PC-9 (cell line): ENCODE measurements around the gene CTNNBL1. TPM values are rescaled to one million over a fixed set of nuclear protein-coding genes. Genes with fewer than 3 reads are reported as not detected.

ENCODE experiments used
- BruUV-seq: library from RNA; stranded (reverse); fragments of 400-500 nt; replicated peaks from 2 replicates; lab custom pipeline; 2021; lab: Mats Ljungman, UMichigan
- CTCF ChIA-PET: fragments of 300-600 bp; sonication (Branson Sonifier 250); formaldehyde crosslinking; loops from one replicate; lab custom pipeline; 2022; ENCODE audit warnings: antibody characterized with exemption; lab: Charles Lee
- POLR2A ChIA-PET: fragments of 300-600 bp; sonication (Branson Sonifier 250); formaldehyde crosslinking; loops from one replicate; lab custom pipeline; 2022; ENCODE audit warnings: antibody characterized with exemption; ENCODE audit not compliant: unreplicated experiment; lab: Charles Lee
- DNase-seq, 2 experiments: peaks; one replicate each; pipeline versions ENCODE4 v3.0.0 to v3.0.0-alpha.2; 2015 to 2022; ENCODE audit warnings: mixed read lengths in 1 of 2
- H2AFZ ChIP-seq: fragments of 200-600 bp; sonication (generic); 2 replicates; pipeline ENCODE4 v1.8.1; 2017; ENCODE audit warnings: antibody characterized with exemption
- H3F3A ChIP-seq: fragments of 200-600 bp; sonication (generic); 2 replicates; pipeline ENCODE4 v1.8.1; 2017; ENCODE audit warnings: antibody characterized with exemption, mild to moderate bottlenecking, low read depth; ENCODE audit not compliant: insufficient read depth
- H3K27ac ChIP-seq: fragments of 200-600 bp; sonication (generic); 2 replicates; pipeline ENCODE4 v1.6.1; 2016; ENCODE audit warnings: mixed run types
- H3K27me3 ChIP-seq: fragments of 200-600 bp; sonication (generic); 2 replicates; pipeline ENCODE4 v1.6.1; 2016; ENCODE audit warnings: low read depth, mixed run types; ENCODE audit not compliant: insufficient read depth
- H3K36me3 ChIP-seq: fragments of 200-600 bp; sonication (generic); 2 replicates; pipeline ENCODE4 v1.6.1; 2016; ENCODE audit warnings: low read depth, mixed run types
- H3K4me1 ChIP-seq: fragments of 200-600 bp; sonication (generic); replicated peaks from 2 replicates; pipeline ENCODE4 v1.6.1; 2016; ENCODE audit warnings: mixed run types; ENCODE audit not compliant: insufficient read depth
- H3K4me2 ChIP-seq: fragments of 200-600 bp; sonication (generic); 2 replicates; pipeline ENCODE4 v1.6.1; 2017; ENCODE audit warnings: mixed run types
- H3K4me3 ChIP-seq: fragments of 200-600 bp; sonication (generic); 2 replicates; pipeline ENCODE4 v1.6.1; 2016; ENCODE audit warnings: mixed run types
- H3K79me2 ChIP-seq: fragments of 200-600 bp; sonication (generic); 2 replicates; pipeline ENCODE4 v1.6.1; 2017; ENCODE audit warnings: low read depth, mixed run types
- H3K9me2 ChIP-seq: fragments of 200-600 bp; sonication (generic); 2 replicates; pipeline ENCODE4 v1.8.1; 2017; ENCODE audit warnings: mild to moderate bottlenecking; ENCODE audit not compliant: insufficient read depth
- H3K9me3 ChIP-seq: fragments of 200-600 bp; sonication (generic); 2 replicates; pipeline ENCODE4 v1.8.1; 2016; ENCODE audit warnings: low read depth; ENCODE audit not compliant: insufficient read depth
- H4K20me1 ChIP-seq: fragments of 200-600 bp; sonication (generic); 2 replicates; pipeline ENCODE4 v1.8.1; 2017; ENCODE audit not compliant: insufficient read depth
- EZH2 ChIP-seq: fragments of 200-600 bp; sonication (generic); IDR thresholded peaks from 2 replicates; pipeline ENCODE4 v1.8.0; 2017; ENCODE audit warnings: antibody characterized with exemption, low read depth
- intact Hi-C: fragments of 100-400 bp; cut with micrococcal nuclease; formaldehyde crosslinking; loops from one replicate; pipeline ENCODE4 v1.10.0; 2022; ENCODE audit not compliant: unreplicated experiment
- total RNA-seq: library from RNA; stranded (reverse); gene quantifications from 2 replicates; pipeline ENCODE4 v1.2.3, GENCODE V29; 2021
- TF ChIP-seq, protein P1 (sequence below): fragments of 200-600 bp; sonication (generic); conservative IDR thresholded peaks from 2 replicates; pipeline ENCODE4 v1.6.1; 2017; ENCODE audit warnings: mixed run types, antibody characterized with exemption, mild to moderate bottlenecking, moderate library complexity

The CTNNBL1 gene
- total RNA-seq, 1 experiment from 2014 or later = 83.5 TPM

DNA sequence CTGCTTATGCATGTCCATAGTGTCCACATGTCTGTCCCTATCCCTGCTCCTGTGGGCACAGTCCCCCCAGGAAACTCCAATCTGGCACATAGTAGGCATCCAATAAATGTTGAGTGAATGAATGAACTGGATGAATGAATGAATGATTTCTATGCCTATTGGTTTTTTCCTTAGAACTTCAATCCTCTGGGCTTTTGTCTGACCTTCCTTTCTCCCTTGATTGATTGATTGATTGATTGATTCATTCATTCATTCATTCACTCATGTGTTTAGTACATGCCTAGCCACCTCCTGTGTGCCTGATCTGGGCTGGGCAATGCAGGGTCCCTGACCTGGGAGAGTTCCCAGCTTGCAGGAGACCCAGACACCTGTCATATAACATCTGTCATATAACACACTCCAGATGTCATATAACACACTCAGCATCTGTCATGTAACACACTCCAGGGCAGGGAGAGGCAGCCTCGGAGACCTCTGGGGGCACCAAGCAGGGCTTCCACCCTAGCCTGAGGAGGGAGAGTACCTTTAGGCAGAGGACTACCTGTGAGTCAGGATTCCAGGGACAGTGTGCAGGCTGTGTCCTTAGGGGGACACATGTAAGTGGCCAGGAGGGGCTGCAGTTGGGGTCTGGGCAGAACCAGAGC lies 227.0 kb downstream of the CTNNBL1 start:
- no peak for DNase-seq
- no peaks in the 10 kb centered on the region for H3K79me2 ChIP-seq
- intact Hi-C loops = no loop called here
- no peaks in the 10 kb centered on the region for H3K9me3 ChIP-seq
- H3K4me2 ChIP-seq = no peak overlapping the region
- H3F3A ChIP-seq = no peaks in the 10 kb centered on the region
- H3K36me3 ChIP-seq = no peaks in the 10 kb centered on the region
- ChIA-PET POLR2A (interaction anchor here (0.6 kb wide), 1 partner anchor 322 kb away, joined by 7 read pairs; no protein-coding TSS in a partner anchor), CTCF (no interaction called here)
- H4K20me1 ChIP-seq = 0 out of 2 replicates have a peak, but pooled peaks cover 4% of the 10 kb centered on the region
- TF ChIP-seq EZH2 = no peak
- TF ChIP-seq, protein P1, sequence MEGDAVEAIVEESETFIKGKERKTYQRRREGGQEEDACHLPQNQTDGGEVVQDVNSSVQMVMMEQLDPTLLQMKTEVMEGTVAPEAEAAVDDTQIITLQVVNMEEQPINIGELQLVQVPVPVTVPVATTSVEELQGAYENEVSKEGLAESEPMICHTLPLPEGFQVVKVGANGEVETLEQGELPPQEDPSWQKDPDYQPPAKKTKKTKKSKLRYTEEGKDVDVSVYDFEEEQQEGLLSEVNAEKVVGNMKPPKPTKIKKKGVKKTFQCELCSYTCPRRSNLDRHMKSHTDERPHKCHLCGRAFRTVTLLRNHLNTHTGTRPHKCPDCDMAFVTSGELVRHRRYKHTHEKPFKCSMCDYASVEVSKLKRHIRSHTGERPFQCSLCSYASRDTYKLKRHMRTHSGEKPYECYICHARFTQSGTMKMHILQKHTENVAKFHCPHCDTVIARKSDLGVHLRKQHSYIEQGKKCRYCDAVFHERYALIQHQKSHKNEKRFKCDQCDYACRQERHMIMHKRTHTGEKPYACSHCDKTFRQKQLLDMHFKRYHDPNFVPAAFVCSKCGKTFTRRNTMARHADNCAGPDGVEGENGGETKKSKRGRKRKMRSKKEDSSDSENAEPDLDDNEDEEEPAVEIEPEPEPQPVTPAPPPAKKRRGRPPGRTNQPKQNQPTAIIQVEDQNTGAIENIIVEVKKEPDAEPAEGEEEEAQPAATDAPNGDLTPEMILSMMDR = no peak
- H3K4me1 ChIP-seq = no peaks in the 10 kb centered on the region
- H3K27me3 ChIP-seq = peaks cover 54% of the 10 kb centered on the region
- no peaks in the 10 kb centered on the region for H3K9me2 ChIP-seq
- no peak overlapping the region for H2AFZ ChIP-seq
- BruUV-seq = no TSS peak
- no peak overlapping the region for H3K4me3 ChIP-seq
- H3K27ac ChIP-seq = no peak overlapping the region

DNA sequence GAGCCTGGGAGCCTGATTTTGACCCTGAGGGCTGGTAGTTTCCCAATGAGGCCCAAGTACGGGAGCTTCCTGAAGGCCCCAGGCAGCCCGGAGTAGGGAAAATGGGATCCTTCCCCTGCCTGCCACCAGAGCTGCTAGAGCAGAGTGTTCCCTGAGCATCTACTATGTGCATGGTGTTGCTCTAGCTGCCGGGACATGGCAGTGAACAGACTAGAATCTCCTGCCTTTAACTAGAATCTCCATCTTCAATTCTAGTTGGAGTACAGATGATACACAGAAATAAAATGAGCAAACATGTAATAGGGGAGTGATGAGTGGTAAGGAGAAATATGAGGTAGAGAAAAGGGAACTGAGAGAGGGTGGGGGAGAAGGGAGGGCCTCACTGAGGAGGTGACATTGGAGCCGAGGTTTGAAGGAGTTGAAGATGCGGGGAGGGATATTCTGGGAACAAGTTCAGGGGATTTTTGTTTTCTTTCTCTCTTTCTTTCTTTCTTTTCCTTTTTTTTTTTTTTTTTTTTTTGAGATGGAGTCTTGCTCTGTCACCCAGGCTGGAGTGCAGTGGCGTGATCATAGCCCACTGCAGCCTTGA lies 227.6 kb downstream of the CTNNBL1 start:
- 0 out of 2 replicates have a peak, but pooled peaks cover 4% of the 10 kb centered on the region for H4K20me1 ChIP-seq
- H3K36me3 ChIP-seq = no peaks in the 10 kb centered on the region
- no peak overlapping the region for H3K4me3 ChIP-seq
- ChIA-PET POLR2A (no interaction called here), CTCF (no interaction called here)
- H3K9me2 ChIP-seq = no peaks in the 10 kb centered on the region
- H3F3A ChIP-seq = no peaks in the 10 kb centered on the region
- H3K4me2 ChIP-seq = no peak overlapping the region
- no peak overlapping the region for H3K27ac ChIP-seq
- no peaks in the 10 kb centered on the region for H3K4me1 ChIP-seq
- no peak for TF ChIP-seq EZH2
- TF ChIP-seq, protein P1 = no peak
- H3K27me3 ChIP-seq = peaks cover 48% of the 10 kb centered on the region
- no peaks in the 10 kb centered on the region for H3K9me3 ChIP-seq
- DNase-seq = no peak
- BruUV-seq = no TSS peak
- no peak overlapping the region for H2AFZ ChIP-seq
- no peaks in the 10 kb centered on the region for H3K79me2 ChIP-seq
- intact Hi-C loops = no loop called here

Other genes starting within 250 kb of the CTNNBL1 start
- not detected in 2 replicates for gene NNAT, start 172.8 kb upstream of the CTNNBL1 start, total RNA-seq
- gene BLCAP, start 166.2 kb upstream of the CTNNBL1 start, total RNA-seq = 99.9 and 109 TPM in 2 replicates
- 1.4 and 2.3 TPM in 2 replicates for gene VSTM2L, start 209.1 kb downstream of the CTNNBL1 start, total RNA-seq